HCEC 1CT (cell line): ENCODE data around the gene HHIPL1.

ENCODE experiments used
- DNase-seq: peaks from one replicate; pipeline ENCODE4 v3.0.0-alpha.2; 2017

The HHIPL1 gene

GRCh38 chr14:99644723-99645544, at the start of gene HHIPL1:
HHIPL1 (plus strand) TSS chr14:99645129; CDS start chr14:99645208, 79 bp downstream.
- DNase-seq = no peak

DNA sequence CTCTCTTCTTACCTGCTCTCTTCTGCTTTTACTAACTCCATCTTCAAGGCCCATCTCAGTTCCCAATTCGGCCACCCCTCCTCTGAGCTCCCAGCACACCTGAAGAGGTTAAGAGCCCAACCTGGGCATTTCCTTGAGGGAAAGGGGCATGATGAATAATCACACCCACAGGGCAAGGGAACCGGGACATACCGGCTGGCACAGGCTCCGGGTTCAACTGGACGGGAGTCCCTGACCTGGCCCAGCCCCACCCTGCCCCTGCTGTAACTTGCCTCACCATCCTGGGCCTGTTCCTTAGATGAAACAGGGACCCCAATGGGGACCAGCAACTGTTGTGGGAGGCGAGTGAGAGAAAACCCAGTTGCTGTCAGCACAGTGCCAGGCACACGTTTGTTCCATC, 49.4 kb upstream of the HHIPL1 start:
- DNase-seq = no peak

- DNase-seq = no peak
Measured at GRCh38 chr14:99596071-99596627, 48.8 kb upstream of the HHIPL1 start.

DNA sequence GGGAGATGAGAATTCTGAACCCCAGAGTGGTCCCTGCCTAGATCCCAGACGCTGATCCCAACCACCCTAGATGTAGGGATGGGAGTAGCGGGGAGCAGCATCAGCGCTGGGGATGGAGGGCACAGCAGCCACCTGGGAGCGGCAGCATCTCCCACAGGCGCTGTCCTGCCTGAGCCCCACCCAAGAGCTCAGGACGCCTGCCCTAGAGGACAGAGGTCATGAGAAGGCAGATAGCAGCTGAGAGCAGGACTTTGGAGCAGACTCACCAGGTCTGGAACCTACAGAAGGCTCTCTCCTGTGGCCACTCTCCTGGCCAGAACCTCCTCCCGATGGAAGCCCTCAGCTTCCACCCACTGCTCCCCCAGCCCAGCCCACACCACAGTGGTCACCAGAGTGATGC, 48.2 kb upstream of the HHIPL1 start:
- DNase-seq = no peak

- DNase-seq = no peak
Measured at GRCh38 chr14:99597911-99598600, 46.9 kb upstream of the HHIPL1 start.

DNA sequence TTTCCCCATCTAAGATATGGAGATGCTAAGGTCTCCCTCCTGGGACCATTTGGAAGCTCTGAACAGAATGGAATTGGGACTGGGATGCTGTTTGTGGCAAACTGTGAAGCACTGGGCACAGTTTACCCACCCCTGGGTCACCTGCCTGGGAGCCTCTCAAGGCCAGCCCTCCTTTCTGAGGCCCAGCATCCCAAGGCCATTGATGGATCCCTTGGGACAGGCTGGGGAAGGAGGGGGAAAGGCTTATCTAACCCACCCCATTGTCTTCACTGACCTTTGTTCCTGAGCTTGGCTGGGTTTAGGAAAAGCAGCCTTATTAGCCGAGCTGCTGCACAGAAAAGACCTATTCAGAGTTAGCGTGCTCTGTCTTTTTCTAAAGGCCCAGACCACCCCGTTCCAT, 46.2 kb upstream of the HHIPL1 start:
- DNase-seq = no peak

- DNase-seq = no peak
Measured at GRCh38 chr14:99599393-99599792, 45.5 kb upstream of the HHIPL1 start.

- DNase-seq = no peak
Measured at GRCh38 chr14:99600232-99600888, 44.6 kb upstream of the HHIPL1 start.

- peak; percentile 14 for DNase-seq
Measured at GRCh38 chr14:99601361-99601831, 43.5 kb upstream of the HHIPL1 start.

- no peak for DNase-seq
Measured at GRCh38 chr14:99602054-99602787, 42.7 kb upstream of the HHIPL1 start.

DNA sequence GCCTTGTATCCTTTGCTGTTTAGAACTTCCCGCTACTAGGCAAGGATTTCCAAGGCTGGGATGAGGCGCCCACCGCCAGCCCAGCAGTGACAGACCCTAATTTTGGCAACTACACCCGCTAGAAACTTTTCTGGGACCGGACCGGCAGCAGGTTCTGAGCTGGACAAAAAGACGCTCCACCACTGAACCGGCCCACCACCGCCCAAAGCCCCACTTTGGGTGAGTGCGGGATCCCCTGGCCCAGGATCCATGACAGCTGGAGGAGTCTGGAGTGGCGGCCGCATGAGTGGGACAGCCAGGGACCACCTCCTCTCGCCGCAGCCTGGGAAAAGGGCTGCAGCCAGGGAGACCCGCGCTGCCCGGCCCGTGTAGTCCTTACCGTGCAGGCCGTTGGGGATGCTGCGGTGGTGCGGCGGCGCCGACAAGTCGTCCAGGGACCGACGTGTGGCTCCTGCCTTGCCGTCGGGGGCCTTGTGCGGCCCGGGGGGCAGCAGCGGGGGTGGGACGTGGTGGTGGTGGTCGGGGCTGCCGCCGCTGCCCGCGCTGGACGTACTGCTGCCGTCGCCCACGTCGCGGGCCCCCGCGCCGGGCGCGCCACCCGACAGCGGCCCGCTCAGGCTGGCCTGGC, 42.0 kb upstream of the HHIPL1 start:
- no peak for DNase-seq

- no peak for DNase-seq
Measured at GRCh38 chr14:99603471-99604277, 41.3 kb upstream of the HHIPL1 start, which contains the start of gene CCDC85C. CCDC85C (minus strand) TSS chr14:99604207; CDS start chr14:99603959, 248 bp downstream.

DNA sequence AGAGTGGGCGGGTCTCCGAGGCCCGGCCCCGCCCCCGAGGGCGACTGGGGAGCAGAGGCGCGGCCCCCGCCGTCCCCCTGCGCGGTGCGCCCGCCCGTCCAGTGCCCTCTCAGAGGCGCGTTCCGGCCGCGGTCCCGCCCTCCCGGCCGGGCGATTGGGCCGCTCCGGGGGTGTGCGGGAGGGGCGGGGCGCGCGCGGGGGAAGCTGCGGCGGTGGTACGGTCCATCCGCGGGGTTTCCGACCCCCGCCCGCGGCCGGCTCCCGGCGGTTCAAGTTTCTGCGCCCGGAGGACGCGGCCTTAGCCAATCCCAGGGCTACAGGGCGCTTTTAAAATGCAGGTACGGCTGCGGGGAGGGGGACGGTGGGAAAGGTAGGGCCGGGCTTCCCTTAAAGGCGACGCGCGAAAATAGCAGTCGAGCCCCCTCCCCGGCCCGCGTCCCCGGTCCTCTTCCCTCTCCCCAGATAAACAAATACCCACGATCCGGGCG, 40.6 kb upstream of the HHIPL1 start:
- peak; percentile 87 for DNase-seq

GRCh38 chr14:99604766-99605298, 40.1 kb upstream of the HHIPL1 start:
- DNase-seq = peak; percentile 20

- DNase-seq = peak; percentile 24
Measured at GRCh38 chr14:99605299-99605961, 39.5 kb upstream of the HHIPL1 start.

DNA sequence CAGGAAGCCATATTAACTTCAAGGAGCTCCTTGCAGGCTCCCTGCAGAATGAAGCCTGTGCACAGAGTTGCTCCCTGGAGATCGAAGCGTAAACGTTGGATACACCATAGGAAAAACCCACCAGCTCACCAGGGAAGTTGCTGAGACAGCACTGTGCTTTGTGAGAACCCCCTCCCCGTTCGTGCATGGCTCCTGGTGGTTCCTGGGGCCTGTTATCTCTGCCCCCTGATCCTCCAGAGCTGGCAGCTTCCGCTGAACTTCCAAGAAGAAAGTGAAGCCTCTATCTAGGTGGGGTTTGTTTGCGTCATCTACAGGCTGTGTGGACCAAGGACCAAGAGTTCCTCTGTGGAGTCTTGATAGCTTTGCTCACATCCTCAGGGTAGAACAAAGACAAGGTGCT, 38.6 kb upstream of the HHIPL1 start:
- DNase-seq = no peak

- DNase-seq = no peak
Measured at GRCh38 chr14:99608591-99608990, 36.3 kb upstream of the HHIPL1 start.

GRCh38 chr14:99609245-99610170, 35.4 kb upstream of the HHIPL1 start:
- no peak for DNase-seq

GRCh38 chr14:99611646-99612045, 33.3 kb upstream of the HHIPL1 start:
- DNase-seq = no peak
